Gastrocnemius medialis (tissue), 4 donors: ENCODE measurements around the gene GFOD1.

Experiments used
- CTCF ChIP-seq, 5 experiments: fragments of 450-650 bp in 3 of 5; fragments of 200-600 bp in 2 of 5; sonication (generic) in 2 of 5; IDR thresholded peaks in 4 of 5; conservative IDR thresholded peaks in 1 of 5; 1 replicate in 4 of 5; 2 replicates in 1 of 5; pipeline ENCODE4 v1.5.1; 2016 to 2019; ENCODE audit warnings: antibody characterized with exemption in 5 of 5, mild to moderate bottlenecking in 3 of 5, moderate library complexity in 3 of 5
- POLR2A ChIP-seq, 2 donors: fragments of 450-650 bp; IDR thresholded peaks; one replicate each; pipeline ENCODE4 v1.6.1; 2017; ENCODE audit warnings: antibody characterized with exemption in 2 of 2, mild to moderate bottlenecking in 2 of 2, moderate library complexity in 2 of 2

GRCh38 chr6:13523826-13524622, 36.6 kb upstream of the GFOD1 start:
- TF ChIP-seq CTCF (IDR thresholded peaks at IDR 0.05 in 4 of 5, conservative IDR thresholded peaks at IDR 0.05 in 1 of 5) (no peak), POLR2A (IDR thresholded peaks at IDR 0.05) (peak in 1 of 2 donors; percentile 49)
